ENCODE measurements around the gene CCL15.
A peak's percentile ranks its signal among the peaks of the same experiment; 100 is the strongest.

The CCL15 gene

GRCh38 chr17:35988164-35988563 lies 13.2 kb downstream of the CCL15 start:
- no peak for TF ChIP-seq CTCF (conservative IDR thresholded peaks at IDR 0.05)

GRCh38 chr17:35986643-35987042 lies 14.7 kb downstream of the CCL15 start, which contains the start of gene CCL14:
Gene CCL14, minus strand, starts transcription at chr17:35986729. Its CDS starts 80 bp downstream, at chr17:35986649.
- H3K27ac ChIP-seq = peak within 1 kb of the TSS; percentile 45
- no peak for TF ChIP-seq CTCF (conservative IDR thresholded peaks at IDR 0.05)

More at GRCh38 chr17:35988164-35988563, 13.2 kb downstream of the CCL15 start:
- peak overlapping the region; percentile 45 for H3K27ac ChIP-seq

GRCh38 chr17:35984140-35984539 lies 17.2 kb downstream of the CCL15 start:
- TF ChIP-seq CTCF (conservative IDR thresholded peaks at IDR 0.05) = no peak
- H3K27ac ChIP-seq = no peak overlapping the region

- H3K27ac ChIP-seq = no peak overlapping the region
- TF ChIP-seq CTCF (conservative IDR thresholded peaks at IDR 0.05) = no peak
Observed at GRCh38 chr17:35982409-35983191, 18.8 kb downstream of the CCL15 start.

- H3K27ac ChIP-seq = no peak overlapping the region
- TF ChIP-seq CTCF (conservative IDR thresholded peaks at IDR 0.05) = no peak; the same call in 1 of the 2 replicates
Observed at GRCh38 chr17:35981908-35982330, 19.4 kb downstream of the CCL15 start.

- no peak for TF ChIP-seq CTCF (conservative IDR thresholded peaks at IDR 0.05)
- H3K27ac ChIP-seq = no peak within 1 kb of the TSS
Observed at GRCh38 chr17:35981246-35981645, 20.1 kb downstream of the CCL15 start, which contains the start of gene CCL16. Gene CCL16, minus strand, starts transcription at chr17:35981497. Its CDS starts 77 bp downstream, at chr17:35981420.

- TF ChIP-seq CTCF (conservative IDR thresholded peaks at IDR 0.05) = no peak
- no peak overlapping the region for H3K27ac ChIP-seq
Observed at GRCh38 chr17:35978346-35978745, 23.0 kb downstream of the CCL15 start.

All from VCaP (cell line).